Epidermal melanocyte (primary cell): ENCODE results near the gene TLN1.

Experiments used
- DNase-seq: peaks from one replicate; pipeline ENCODE4 v3.0.0; 2011; ENCODE audit warnings: low spot score; ENCODE audit not compliant: insufficient read length

TLN1 gene

GRCh38 chr9:35753466-35753865, 21.5 kb upstream of the TLN1 start:
- DNase-seq: no peak

DNA sequence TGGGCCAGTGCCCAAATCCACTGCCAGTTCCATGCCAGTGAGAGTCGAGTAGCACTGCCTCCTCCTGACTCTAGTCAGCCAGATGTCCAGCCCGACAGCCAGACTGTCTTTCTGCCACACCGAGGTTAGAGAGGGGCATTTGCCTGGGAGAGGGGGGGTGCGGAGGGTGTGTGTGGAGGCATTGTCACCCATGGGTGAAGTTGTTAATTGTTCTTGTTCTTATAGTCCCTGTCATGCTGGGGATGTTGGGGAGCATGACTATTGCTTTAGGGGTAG, 18.2 kb upstream of the TLN1 start:
- DNase-seq: no peak

DNA sequence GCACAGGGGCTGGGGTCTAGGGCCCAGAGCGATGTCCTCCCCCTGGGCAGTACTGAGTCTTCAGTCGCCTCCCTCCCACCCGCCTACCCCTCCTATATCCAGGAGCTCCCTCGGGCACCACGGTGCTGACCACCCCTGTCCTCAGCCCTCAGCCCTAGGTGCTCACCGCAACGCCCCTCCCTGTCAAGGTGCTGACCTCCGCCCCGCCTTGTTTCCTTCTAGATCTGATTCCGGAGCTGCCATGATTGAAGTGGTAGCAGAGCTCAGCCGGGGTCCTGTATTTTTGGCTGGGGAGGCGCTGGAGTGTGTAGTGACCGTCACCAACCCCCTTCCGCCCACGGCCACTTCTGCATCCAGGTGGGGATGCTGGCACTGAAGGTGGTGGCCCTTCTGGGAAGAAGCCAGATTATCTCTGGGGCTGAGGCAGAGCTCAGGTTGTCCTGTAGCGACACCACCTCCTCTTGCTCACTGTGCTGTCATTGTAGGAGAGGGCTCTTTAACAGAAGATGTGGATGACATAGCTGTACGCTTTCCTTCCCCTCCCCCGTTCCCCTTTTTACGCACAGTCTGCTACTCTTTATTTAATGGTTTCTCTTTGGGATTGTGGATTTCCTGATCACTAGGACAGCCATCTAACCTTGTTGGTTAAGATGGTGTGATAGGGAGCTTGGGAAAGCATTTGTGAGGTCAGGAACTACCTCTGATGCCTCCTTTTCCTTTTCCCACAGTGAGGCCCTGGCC, 17.7 kb upstream of the TLN1 start:
- DNase-seq: no peak

DNA sequence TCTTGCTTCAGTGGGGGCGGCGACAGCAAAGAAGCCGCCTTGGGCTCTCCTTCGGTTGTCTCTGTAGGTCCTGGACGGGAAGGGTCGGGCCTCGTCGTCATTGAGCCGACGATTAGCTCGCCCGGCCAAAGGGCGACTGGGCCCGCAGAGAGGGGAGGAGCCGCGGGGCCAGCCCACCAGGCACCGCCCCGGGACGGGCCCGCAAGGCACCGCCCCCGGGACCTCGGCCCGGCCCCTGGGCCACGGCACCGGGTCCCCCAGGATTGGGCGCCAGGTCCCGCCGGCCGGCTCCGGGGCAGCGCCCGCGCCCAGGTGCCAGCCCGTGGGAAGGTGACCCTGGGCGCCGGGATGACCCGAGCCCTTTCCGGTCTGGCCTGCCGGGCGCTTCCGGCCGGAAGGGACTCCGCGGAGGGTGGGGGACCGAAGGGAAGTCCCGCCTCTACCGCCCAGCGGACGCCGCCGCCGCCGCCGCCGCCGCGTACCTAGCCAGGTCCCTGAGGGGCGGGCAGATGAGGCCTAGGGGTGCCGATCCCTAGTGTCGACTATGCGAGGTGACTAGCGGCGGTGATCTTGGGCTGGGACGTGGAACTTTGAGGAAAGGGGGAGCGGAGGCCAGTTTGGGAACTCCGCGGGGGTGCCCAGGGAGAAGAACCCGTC, 17.0 kb upstream of the TLN1 start, which contains the start of the genes GBA2 and RGP1:
Gene GBA2, minus strand, starts transcription at position 371 of the 657 bp plus-strand sequence. CDS start 524 bp downstream, outside the sequence.
Gene RGP1, plus strand, starts transcription at position 430 of the 657 bp plus-strand sequence. CDS start 469 bp downstream, outside the sequence.
- no peak for DNase-seq

DNA sequence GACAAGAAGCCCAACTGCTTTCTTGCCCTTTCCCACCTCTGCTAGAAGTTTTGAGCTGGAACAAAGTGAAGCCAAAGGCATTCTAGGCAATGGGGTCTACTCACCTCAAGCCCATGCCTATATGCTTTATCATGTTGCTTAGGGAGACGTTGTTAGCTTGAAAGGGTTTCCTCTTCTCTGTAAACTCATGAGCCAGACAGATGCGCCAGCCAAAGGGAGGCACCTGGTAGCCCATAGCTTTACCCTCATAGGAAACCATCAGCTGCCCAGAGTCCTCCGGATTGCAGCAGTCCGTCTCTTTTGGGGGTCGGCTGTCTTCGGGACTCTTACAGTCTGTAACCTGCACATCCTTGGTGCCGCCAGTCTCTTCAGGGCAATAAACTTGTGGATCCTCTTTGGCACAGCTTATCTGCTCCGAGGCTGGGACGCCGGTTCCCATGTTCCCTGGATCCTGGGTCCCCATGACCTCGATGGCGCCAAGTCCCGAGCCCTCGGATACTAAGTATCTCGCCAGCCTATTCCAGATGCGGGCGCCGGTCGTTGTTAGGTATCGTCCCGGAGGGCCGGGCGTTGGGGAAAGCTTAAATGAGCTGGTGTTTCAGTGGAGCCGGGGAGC, 16.4 kb upstream of the TLN1 start:
- DNase-seq: no peak

DNA sequence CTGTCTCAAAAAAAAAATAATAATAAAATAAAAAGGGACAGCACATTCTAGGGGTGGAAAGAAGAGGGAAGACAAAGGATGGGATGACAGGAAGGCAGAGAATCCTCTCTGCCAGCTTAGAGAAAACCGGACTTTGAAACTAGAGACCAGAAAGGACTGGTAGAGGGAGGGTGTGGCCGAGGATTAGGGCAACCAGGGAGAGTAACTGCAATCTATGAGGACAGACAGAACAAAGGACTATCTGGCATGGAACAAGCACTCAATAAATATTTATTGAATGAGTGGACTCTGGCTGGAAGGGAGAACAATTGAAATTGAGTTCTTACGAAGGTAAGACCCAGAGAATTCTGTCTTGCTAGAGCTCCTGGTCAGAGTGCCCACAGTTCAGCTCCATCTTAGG, 14.6 kb upstream of the TLN1 start:
- DNase-seq: no peak

GRCh38 chr9:35745569-35745968, 13.6 kb upstream of the TLN1 start:
- no peak for DNase-seq

DNA sequence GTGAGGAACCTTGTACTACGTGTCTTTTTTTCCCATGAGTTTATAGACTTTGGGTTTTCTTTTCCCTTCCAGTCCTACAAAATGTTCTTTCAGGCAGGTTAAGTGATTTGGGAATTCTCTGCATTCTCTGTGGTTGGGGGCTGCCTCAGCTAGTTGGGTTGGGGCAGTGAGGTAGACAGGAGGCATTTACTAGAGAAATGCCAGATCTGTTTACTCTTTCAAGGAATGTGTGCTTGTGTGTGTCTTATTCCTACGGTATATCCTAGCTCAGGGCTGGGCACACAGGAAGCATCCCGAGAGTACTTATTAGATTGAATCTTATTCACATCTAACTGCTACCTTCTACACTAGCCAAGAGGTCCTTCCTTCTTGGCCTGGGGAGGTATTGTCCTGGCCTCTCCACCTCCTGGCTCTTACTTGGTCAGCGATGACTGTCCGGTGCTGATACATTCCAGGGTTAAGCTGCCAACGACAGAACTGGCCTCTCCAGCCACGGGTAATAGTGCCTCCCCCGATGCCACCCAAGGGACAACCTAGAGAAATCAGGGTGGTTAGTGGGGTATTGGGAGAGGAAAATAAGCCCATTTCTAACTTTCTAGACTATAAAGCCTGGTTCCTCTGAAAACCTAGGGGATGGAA, 12.0 kb upstream of the TLN1 start:
- no peak for DNase-seq

GRCh38 chr9:35743452-35743851, 11.5 kb upstream of the TLN1 start:
- DNase-seq: no peak

DNA sequence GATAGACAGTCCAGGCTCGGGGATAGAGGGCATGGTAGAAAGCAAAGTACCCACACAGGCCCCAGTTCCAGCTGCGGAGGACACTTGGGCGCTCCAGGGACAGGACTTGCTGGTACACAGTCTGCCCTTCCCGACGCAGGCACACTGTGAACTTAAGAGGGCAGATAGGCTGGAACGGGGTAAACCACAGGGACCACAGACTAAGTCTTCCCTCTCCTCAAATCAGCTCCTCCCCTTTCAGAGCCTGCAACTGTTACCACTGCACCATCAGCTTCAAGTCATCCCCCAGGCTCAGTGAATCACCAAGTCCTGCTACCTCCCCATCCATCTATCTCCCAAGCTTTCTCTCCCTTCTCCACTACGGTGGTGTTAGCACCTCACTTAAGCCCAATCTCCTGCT, 9.7 kb upstream of the TLN1 start:
- DNase-seq: no peak

GRCh38 chr9:35740243-35740642, 8.2 kb upstream of the TLN1 start:
- no peak for DNase-seq

DNA sequence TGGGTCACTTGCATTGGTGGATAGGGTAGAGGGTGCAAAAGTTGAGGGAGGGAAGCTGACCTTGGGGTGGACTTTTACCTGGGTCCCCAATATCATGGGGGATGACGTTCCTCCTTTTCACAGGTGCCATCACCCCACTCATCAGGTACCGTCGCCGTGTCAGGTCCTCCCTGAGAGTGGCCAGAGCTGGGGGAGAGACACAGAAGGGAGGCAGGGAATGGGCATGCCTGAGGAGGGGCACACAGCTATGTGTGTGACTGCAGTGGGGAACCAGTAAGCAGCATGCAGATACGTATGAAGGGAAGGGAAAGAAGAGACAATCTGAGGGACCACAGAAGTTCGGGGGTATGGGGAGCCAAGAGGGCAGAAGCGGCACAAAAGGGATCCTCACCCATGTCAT, 6.9 kb upstream of the TLN1 start:
- no peak for DNase-seq

- no peak for DNase-seq
Observed at GRCh38 chr9:35738186-35738585, 6.2 kb upstream of the TLN1 start.

DNA sequence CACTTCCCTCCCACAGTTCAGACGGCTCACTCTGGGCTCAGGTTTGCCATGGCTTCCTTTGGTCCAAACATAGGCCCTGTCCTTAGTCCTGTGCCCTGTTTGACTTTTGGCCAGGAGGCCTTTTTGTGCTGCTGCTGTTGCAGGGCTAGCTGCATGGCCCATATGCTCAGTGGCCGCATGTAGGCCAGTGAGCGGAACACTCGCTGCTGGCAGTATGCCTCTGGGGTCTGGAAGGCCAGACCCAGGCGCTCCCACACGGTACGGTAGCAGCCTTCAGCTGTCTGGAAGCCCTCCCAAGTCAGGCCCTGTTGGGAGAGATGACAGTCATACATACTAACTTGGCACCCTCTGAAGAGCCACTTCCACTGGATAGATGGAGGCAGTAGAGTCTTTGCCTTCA, 5.1 kb upstream of the TLN1 start:
- no peak for DNase-seq

DNA sequence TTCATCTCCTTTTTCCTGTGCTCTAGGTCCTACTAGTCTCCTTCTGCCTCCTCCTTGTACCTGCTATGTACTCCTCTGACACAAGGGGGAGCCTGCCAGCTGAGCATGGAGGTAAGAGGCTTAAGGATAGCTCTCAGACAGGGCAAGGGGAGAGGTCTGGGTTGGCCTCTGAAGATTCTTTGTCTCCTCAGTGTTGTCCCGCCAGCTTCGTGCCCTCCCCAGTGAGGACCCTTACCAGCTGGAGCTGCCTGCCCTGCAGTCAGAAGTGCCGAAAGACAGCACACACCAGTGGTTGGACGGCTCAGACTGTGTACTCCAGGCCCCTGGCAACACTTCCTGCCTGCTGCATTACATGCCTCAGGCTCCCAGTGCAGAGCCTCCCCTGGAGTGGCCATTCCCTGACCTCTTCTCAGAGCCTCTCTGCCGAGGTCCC, 4.2 kb upstream of the TLN1 start:
- peak; percentile 68 for DNase-seq

DNA sequence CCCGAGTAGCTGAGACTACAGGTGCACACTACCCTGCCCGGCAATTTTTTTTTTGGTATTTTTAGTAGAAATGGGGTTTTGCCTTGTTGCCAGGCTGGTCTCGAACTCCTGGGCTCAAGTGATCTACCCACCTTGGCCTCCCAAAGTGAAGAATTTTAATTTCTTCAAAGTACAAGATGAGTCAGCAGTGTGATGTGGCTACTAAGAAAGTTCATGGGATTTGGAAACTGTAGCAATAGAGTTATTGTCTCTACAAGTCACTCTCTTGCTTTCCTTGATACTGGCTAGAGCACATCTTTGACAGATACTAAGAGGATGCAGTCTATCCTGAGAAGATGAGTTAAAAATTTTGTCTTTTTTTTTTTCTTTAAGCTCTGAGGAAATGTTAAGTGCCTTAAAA, 2.1 kb upstream of the TLN1 start:
- DNase-seq: no peak

GRCh38 chr9:35732800-35733541, 976 bp upstream of the TLN1 start:
- DNase-seq: no peak

- no peak for DNase-seq
Observed at GRCh38 chr9:35731415-35732184, 395 bp downstream of the TLN1 start.

- DNase-seq: no peak
Observed at GRCh38 chr9:35730486-35730854, 1.5 kb downstream of the TLN1 start.

GRCh38 chr9:35729700-35730485, 2.1 kb downstream of the TLN1 start:
- peak; percentile 93 for DNase-seq
